ENCODE data around the gene ZNF630. TPM values are rescaled to one million over a fixed set of nuclear protein-coding genes. Genes with fewer than 3 reads are reported as not detected.

Gene ZNF630
- total and polyA plus RNA-seq, 12 donors = 0.96 to 3.5 (median 2.5) TPM

- Histone ChIP-seq H3K36me3 (no peaks in the 10 kb centered on the region), H3K27me3 (peaks cover 0 to 5% (median 0%) of the 10 kb centered on the region in 7 donors), H3K4me3 (no peak overlapping the region), H3K9me3 (no peaks in the 10 kb centered on the region), H3K27ac (no peak overlapping the region), H3K4me1 (no peaks in the 10 kb centered on the region)
- peak in 6 of 8 donors; percentile 55 to 75 (median 71) for ATAC-seq
- TF ChIP-seq, protein P1, sequence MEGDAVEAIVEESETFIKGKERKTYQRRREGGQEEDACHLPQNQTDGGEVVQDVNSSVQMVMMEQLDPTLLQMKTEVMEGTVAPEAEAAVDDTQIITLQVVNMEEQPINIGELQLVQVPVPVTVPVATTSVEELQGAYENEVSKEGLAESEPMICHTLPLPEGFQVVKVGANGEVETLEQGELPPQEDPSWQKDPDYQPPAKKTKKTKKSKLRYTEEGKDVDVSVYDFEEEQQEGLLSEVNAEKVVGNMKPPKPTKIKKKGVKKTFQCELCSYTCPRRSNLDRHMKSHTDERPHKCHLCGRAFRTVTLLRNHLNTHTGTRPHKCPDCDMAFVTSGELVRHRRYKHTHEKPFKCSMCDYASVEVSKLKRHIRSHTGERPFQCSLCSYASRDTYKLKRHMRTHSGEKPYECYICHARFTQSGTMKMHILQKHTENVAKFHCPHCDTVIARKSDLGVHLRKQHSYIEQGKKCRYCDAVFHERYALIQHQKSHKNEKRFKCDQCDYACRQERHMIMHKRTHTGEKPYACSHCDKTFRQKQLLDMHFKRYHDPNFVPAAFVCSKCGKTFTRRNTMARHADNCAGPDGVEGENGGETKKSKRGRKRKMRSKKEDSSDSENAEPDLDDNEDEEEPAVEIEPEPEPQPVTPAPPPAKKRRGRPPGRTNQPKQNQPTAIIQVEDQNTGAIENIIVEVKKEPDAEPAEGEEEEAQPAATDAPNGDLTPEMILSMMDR (IDR thresholded peaks at IDR 0.05) = peak; percentile 36 to 68 (median 59)
- 10 to 12% methylated on average over 9 of the region's 9 CpGs for WGBS, 2 donors
- peak in 1 of 2 donors; percentile 25 for DNase-seq
- intact Hi-C loops (cut with DNase I) = loop anchor here in 5 of 10 donors (5.0 to 10.0 kb wide), 2 partner anchors 409 to 412 kb away; no protein-coding TSS in a partner anchor
Observed at GRCh38 chrX:48083212-48083611, 11.8 kb upstream of the ZNF630 start.

DNA sequence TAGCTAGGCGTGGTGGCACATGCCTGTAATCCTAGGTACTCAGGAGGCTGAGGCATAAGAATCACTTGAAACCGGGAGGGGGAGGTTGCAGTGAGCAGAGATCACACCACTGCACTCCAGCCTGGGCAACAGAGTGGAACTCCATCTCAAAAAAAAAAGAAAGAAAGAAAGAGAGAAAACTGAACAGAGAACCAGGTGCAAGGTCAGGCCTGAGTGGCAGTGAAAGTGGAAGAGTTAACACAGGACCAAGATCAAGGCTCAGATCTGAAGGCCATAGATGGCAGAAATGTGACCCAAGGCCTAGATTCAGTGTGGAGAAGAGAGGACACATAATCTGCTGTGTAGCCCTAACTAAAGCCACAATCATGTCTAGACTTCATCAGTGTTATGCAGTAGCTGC, 4.9 kb upstream of the ZNF630 start:
- intact Hi-C loops (cut with DNase I) = no loop called here
- H3K4me1 ChIP-seq = no peaks in the 10 kb centered on the region
- H3K4me3 ChIP-seq = no peak overlapping the region
- WGBS, 2 donors = 93% methylated on average over 2 of the region's 2 CpGs
- no peak overlapping the region for H3K27ac ChIP-seq
- no peaks in the 10 kb centered on the region for H3K36me3 ChIP-seq
- peaks cover 0 to 5% (median 0%) of the 10 kb centered on the region in 7 donors for H3K27me3 ChIP-seq
- TF ChIP-seq, protein P1 (IDR thresholded peaks at IDR 0.05) = no peak
- no peak for ATAC-seq
- no peaks in the 10 kb centered on the region for H3K9me3 ChIP-seq
- DNase-seq = no peak

DNA sequence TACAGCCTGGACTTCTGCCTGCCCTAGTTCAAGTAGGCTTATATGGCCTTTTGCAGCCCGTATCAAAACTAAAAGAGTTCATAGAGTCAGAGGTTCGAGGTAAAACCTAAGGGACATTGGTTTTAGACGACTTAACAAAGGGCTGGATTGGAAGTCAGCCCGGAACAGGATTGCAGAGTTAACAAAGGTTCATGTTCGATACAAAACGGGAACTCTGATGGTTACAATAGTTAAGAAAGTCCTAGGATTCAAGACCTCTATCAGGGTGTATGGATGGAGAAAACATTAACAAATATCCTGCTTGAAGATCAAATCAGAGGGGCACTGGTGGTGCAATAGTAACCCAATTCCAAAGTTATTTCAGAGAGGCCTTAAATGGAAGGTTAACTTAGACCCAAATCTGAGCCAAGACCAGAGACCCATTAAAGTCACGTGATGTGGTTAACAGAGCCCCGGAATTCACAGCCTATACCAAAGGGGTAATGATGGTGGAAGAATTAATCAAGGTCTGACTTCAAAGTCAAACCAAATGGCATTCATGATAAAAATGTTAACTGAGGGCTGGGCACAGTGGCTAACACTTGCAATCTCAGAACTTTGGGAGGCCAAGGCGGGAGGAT, 656 bp upstream of the ZNF630 start:
- intact Hi-C loops (cut with DNase I) = no loop called here
- TF ChIP-seq, protein P1 (IDR thresholded peaks at IDR 0.05) = no peak
- ATAC-seq (no peak), DNase-seq (no peak)
- Histone ChIP-seq H3K4me3 (peak overlapping the region in 9 of 10 donors; percentile 43 to 78 (median 64)), H3K27me3 (no peaks in the 10 kb centered on the region), H3K36me3 (no peaks in the 10 kb centered on the region), H3K4me1 (peaks cover 0 to 7% (median 0%) of the 10 kb centered on the region in 9 donors), H3K9me3 (peaks cover 0 to 5% (median 0%) of the 10 kb centered on the region in 11 donors), H3K27ac (peak overlapping the region in 7 of 10 donors; percentile 83 to 94 (median 88))
- WGBS, 2 donors = 57 to 59% methylated on average over 9 of the region's 9 CpGs

- peaks cover 0 to 15% (median 0%) of the 10 kb centered on the region in 9 donors for H3K36me3 ChIP-seq
- H3K4me3 ChIP-seq = no peak overlapping the region
- 71 to 87% methylated on average over 3 of the region's 3 CpGs for WGBS, 2 donors
- peaks cover 0 to 7% (median 0%) of the 10 kb centered on the region in 9 donors for H3K4me1 ChIP-seq
- DNase-seq (no peak), ATAC-seq (no peak)
- TF ChIP-seq, protein P1 (IDR thresholded peaks at IDR 0.05) = no peak
- no peak overlapping the region for H3K27ac ChIP-seq
- H3K27me3 ChIP-seq = no peaks in the 10 kb centered on the region
- H3K9me3 ChIP-seq = peaks cover 0 to 5% (median 0%) of the 10 kb centered on the region in 11 donors
- intact Hi-C loops (cut with DNase I) = no loop called here
Observed at GRCh38 chrX:48068096-48068887, 3.1 kb downstream of the ZNF630 start.
